OCI-M1 (cell line): Measurements from ENCODE around the gene KCNK3.
A peak's percentile ranks its signal among the peaks of the same experiment; 100 is the strongest.
"Not testable (repeated sequence)": the region's sequence is repeated elsewhere in the genome, so short reads cannot be mapped to it uniquely, and the experiment has no call there.

Source experiments
- DNase-seq: peaks from one replicate; lab custom pipeline; 2025; lab: John Stamatoyannopoulos, UW

KCNK3 gene

DNA sequence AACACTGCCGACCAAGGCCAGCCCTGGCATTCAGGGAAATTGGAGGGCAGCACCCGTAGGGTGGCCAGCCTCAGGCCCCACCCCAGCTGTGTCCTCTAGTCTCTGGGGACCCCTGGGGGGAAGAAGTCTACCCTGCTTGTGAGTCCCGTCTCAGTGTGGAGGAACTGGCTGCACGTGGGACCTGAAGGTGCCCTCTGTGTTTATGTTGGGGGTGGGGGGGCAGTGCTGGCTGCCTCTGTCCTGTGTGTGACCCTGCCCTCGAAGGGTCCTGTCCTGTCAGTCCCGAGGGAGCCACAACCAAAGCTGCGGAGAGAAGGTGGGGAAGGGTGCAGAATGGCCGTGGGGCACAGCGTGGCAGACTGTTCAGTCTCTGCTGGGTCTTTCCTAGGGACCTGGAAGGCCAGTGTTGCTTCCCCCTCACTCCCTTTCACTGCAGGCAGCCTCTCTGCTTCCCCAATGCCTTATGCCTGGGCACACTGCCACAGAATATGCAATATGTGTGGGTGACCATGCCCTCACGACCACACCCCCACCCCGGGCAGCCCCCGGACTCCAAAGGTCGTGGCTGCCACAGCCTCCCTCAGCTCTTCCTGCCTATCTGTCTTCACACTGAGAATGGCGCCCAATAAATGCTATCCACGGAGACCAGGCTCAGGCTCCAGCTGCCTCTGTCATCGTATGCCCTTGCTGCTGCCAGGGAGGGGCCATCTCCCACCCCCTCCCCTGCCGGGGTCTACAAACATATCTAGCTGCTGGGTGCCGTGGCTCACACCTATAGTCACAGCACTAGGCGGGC, 38.2 kb downstream of the KCNK3 start:
- no peak for DNase-seq

DNA sequence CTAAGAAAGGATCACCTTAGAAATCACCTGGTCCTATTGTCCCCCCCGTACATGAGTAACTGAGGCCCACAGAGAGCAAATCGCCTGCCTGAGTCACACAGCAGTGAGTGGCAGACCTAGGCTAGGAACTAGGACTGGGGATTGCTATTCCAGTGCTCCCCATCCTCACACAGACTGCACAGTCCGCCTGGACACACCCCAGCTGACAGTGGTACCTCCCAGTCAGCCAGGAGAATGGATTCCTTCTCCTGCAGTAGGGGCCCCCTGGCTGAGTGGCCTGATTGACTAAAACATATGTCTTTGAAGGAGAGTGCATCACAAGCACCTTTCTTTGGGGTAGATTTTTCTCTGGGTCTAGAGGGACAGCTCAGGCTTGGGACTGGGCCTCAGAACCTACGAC, 39.2 kb downstream of the KCNK3 start:
- no peak for DNase-seq

DNA sequence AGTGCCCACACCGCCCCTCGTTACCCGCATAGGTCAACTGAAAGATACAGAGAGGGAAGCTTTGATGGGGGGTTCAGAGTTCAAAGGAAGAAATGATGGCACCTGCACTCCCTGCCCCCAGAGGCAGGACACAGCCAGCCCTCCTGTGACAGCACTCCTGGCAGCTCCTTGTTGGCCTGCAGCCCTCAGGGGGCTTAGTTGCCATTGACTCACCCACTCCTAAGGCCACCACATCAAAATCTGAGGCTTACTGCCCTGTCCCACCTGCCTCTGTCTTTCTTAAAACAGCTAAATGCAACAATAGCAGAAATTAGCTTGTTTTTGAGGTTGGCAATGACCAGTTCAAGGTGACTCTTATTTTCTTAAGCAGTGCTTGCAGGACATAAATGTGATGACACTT, 39.9 kb downstream of the KCNK3 start:
- DNase-seq, result no peak

DNA sequence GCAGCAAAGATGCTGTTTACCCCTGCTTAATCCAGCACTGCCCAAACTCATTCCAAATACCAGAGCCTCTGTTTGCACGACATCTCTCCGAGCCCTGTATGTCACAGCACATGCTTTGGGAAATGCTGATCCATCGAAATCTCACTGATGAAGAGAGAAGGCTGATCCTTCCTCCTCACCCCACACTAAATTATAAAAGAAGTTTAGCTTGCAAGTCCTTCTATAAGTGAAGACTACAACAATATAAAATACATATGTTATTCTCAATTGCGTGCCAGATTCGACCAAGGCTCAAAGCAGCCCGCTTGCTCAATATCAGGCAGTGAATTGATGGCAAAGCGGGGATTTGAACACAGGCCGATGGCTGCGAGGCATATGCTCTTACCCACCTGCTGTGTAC, 40.9 kb downstream of the KCNK3 start:
- DNase-seq, result no peak

DNA sequence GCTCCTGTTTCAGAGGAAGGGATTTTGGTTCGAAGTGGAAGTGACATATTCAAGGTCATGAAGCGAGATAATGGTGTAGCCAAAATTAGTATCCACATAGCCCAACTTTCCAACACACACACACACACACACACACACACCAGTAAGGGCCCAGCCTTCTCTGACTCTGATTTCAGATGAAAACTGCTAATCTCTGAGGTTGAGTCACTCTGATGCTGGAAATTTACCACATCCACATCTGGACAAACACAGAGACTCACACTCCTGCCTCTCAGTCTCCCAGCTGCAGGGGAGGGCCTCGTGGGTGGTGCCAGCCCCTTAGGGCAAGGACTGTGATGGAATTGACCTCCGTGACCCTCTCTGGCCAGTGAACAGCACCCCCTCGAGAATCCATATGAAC, 42.6 kb downstream of the KCNK3 start:
- DNase-seq, result peak; percentile 38

DNA sequence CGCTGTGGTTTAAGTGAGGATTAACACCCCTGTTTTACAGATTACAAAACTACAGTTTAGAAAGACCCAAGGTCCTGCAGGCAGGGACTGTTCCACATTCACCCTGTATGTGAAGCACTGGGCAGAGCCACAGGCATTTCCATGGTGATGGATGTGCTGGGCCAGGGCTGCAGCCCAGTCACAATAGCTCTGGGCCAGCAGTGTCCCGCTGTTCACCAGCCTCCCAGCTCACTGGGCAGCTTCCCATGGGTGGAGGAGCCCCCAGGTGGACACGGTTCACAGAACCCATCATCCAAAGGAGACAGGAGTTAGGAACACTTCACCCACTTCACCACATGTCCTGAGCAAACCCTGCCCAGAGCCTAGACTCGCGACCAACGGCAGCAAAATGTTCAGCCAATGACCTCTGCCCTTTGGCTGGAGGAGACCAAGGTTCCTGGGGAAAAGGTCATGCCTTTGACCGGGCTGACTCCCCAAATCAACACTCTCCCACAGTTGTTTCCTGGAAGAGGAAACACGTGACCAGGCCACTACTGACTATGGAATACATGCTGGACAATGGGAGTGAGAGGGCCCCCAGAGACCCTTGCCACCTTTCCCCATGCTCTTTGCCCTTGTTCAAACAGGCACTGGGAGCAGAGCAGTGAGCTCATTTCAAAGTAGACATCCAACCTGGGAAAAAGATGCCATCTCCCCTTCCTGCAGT, 43.5 kb downstream of the KCNK3 start:
- DNase-seq, result no peak

DNA sequence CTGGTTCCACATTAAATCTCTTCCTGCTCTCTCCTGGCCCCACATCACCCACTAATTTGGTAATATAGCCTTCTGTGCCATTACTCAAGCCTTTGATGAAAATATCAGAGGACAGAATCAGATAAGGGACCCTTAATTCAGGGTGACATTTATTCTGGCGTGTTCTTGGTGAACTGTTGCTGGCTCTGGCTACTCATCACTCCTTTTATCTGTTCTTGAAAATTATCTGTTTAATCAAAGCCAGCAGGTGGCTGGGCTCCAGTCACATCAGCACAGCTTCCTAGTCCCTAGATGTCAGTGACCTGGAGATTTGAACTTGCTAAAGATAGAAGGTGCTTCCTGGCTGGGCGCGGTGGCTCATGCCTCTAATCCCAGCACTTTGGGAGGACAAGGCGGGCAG, 44.7 kb downstream of the KCNK3 start:
- DNase-seq, result no peak

DNA sequence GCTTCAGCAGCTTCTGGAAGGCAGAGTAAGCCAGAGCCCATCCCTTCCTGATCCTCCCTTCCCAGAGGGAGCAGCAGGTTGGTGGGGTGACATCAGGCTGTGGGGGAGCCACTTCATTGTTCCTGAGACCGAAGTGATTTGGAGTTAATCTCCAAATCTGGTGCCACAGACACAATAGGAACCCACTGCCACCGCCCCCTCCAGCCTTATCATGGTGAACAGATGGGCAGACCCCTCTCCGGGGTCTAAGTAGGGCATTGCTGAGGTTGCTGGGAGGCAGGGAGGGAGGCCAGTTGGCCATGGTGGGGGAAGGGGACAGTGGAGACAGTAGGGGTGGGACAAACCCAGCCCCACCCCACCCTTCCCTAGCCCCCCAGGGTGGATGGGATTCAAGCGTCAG, 46.0 kb downstream of the KCNK3 start:
- peak; percentile 21 for DNase-seq

DNA sequence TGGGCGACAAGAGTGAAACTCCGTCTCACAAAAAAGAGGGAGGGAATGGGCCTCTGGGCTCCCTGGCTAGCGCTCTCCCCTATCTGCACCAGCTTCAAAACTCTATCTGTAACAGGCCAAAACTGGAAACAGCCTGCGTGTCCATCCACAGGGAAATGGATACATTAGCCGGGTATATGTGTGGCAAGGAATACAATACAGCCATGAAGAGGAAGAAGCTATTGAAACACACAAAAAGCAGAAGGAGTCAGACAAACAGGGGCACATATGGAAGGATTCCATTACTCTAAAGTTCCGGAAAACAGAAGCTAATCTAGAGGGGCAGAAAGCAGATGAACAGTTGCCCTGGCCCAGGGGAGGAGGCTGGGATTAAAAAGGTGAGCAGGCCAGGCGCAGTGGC, 47.0 kb downstream of the KCNK3 start:
- DNase-seq, result no peak

DNA sequence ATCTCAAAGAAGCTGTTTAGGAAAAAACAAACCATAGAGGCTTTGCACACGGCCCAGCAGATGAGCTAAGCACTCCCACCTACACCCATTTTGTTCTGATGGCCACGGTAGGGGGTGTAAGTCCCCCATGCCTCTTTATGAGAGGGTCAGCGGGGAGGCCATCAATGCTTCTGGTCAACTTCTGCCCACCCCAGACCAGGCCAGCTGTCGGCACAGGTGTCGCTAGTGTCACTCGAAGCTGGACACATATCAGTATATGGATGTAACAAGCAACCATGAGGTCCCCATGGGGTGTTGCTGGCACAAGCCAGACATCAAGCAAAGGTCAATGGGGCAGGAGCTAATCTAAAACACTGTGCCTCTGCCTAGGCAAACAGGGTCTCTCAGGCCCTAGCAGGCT, 47.8 kb downstream of the KCNK3 start:
- DNase-seq, result no peak

DNA sequence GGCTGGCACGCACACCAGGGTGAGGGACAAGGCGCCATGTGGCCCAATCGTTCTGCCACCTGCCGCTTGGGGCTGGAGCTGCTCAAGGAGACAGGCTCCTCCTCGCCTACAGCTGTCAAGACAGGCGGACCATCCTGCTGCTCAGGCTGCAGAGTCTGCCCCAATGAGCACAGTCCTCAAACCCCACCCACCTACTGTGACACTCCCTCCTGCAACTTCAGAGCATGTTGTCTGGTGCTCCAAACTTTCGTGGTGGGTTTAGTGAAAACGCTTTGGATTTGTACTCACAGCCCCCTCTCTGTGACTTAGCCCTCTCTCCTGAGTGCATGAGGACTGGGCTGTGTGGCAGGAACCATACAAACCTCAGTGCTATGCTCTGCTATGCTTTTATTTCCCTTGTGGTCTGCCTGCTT, 48.4 kb downstream of the KCNK3 start:
- DNase-seq, result peak; percentile 45

DNA sequence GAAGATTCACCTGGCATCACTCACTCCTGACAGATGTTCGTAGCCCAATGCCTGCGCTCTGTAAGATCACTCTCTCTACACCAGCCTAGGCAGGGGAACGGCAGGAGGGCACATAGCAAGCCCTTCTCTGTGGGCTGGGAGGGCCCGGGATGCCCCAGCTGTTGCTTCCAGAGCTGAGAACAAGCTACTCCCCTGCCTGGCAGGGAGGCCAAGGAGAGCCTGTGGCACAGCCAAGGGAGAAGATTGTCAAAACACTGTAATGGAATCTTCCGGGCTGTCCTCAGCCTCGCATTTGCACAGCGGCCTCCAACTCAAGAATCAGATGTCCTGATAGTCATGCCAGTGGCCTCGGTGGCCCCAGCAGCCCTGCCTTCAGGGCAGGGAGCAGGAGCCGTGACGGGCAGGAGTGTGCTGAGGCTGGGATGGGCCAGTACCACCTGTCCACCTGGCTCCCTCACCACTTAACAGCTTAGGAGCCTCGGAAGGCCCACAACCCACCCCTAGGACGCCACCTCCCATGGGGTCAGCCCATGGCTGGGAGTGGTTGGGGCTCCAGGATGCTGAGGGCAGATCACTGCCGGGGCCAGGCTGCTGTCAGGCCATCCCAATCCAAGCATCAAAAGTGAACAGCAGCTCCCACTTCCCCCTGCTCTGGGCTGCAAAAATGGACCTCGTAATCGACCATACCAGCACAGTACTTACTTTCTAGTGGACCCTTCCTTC, 49.7 kb downstream of the KCNK3 start:
- no peak for DNase-seq

DNA sequence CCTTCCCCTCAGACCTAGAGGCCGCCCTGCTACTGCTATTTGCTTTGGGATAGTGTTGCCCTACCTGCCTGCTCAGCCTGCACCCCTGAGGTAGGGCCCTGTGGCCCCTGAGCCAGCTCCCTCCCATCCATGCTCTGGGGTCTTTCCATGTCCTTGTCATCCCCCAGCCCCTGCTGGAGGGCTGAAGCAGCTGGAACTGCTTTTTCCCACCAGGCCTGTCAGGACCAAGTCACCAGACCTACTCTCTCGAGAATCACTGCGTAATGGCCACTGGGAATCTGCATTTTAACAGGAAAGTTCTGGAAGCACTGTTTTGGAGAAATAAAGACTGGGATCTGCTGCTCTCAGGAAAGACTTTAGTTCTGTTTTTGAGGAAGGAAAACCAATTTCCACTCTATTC, 51.3 kb downstream of the KCNK3 start:
- no peak for DNase-seq

DNA sequence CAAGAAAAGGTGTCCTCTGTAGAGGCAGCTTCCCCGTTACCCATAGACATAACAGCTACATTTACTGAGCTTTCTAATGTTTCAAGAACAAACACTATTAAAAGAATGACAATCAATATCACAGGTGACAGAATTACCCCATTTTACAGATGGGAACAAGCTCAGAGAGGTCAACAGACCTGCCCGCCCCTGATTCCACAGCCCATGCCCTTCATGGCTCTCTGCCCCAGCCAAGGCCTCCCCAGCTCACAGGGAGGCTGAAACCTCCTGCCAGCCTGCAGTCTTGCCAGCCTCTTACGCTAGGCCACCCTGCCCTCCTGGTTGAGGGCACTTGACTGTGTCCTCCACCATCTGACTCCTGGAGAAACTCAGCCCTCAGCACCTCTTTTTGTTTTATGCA, 52.4 kb downstream of the KCNK3 start:
- no peak for DNase-seq

DNA sequence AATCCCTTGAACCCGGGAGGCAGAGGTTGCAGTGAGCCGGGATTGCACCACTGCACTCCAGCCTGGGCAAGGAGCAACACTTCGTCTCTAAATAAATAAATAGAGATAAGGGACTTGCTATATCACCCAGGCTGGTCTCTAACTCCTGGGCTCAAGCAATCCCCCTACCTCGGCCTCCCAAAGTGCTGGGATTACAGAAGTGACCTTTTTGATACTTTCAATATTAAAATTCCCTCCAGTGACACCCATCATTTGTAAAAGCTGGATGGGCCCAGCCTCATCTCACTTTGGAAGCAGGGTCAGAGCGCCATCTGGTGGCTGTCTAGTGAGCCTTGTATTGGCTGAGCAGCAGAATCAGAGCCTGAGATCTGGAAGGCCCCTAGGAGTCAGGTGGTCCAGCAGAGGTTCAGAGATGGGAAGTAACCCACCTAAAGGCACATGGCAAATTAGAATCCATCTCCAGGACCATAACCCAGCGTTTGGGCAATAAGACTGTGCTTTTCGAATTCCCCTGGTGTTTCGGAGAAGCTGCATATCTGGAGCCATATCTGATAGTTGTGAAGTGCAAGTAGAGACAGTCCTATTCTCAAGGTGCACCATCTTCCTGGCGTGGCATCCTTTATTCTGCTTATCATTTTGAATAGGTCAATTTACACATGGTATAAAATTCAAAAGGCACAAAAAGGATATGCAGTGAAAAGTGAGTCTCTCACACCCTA, 53.2 kb downstream of the KCNK3 start:
- DNase-seq, result peak; percentile 91

DNA sequence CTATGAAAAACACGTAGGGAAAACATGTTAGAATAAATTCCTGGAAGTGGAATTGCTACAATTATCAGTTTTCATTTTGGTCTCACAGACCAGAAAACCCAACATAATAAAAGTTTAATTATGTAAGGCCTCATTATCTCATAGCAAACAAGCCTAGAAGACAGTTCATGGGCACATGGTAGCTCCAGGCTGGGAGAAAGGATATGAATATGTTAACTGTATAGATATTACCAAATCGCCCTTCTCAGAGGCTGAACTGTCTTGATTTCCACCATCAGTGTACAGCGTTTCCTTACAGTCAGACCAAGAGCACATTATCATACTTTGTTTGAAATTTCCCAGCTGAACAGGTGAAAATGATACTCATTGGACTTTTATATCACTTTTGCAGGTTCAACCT, 54.4 kb downstream of the KCNK3 start:
- no peak for DNase-seq

DNA sequence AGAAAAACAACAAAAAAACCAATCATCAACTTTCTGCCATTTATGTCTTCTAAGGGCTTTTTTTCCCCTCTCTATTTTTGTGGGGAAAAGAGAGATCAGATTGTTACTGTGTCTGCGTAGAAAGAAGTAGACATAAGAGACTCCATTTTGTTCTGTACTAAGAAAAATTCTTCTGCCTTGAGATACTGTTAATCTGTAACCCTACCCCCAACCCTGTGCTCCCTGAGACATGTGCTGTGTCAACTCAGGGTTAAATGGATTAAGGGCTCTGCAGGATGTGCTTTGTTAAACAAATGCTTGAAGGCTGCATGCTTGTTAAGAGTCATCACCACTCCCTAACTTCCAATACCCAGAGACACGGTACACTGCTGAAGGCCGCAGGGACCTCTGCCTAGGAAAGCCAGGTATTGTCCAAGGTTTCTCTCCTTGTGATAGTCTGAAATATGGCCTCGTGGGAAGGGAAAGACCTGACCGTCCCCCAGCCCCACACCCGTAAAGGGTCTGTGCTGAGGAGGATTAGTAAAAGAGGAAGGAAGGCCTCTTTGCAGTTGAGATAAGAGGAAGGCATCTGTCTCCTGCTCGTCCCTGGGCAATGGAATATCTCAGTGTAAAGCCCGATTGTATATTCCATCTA, 57.4 kb downstream of the KCNK3 start:
- peak; percentile 86 for DNase-seq

DNA sequence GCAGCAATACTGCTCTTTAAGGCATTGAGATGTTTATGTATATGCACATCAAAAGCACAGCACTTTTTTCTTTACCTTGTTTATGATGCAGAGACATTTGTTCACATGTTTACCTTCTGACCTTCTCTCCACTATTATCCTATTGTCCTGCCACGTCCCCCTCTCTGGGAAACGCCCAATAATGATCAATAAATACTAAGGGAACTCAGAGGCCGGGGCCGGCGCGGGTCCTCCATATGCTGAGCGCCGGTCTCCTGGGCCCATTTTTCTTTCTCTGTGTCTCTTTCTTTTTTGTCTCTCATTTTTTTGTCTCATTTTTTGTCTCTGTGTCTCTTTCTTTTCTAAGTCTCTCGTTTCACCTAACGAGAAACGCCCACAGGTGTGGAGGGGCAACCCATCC, 57.9 kb downstream of the KCNK3 start:
- not testable (repeated sequence) for DNase-seq

DNA sequence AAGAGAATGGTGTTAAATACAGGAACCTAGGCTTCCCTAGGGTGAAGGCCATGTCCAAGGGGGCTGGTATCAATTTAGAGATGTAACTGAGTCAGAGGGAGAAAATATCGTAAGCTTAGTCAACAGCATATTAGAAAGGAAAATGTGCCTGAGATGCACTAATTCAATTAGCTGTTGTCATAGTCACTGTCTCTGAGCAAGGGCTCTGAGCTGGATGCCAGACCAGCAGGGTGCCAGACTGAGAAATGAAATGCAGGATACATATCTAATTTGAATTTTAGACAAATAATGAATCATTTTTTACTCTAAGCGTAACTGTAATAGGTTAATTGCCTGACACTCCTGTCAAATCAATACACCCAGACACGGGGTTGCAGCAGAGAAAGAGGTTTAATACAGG, 60.1 kb downstream of the KCNK3 start:
- no peak for DNase-seq

DNA sequence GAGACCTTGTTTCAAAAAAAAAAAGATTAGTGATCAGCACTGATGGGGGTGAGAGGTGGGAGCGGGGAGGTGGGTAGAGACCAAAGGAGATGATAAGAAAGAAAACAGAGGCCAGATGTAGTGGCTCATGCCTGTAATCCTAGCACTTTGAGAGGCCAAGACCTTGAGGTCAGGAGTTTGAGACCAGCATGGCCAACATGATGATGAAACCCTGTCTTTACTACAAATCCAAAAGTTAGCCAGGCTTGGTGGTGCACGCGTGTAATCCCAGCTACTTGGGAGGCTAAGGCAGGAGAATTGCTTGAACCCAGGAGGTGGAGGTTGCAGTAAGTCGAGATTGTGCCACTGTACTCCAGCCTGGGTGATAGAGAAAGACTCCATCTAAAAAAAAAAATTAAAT, 62.0 kb downstream of the KCNK3 start:
- DNase-seq, result no peak

DNA sequence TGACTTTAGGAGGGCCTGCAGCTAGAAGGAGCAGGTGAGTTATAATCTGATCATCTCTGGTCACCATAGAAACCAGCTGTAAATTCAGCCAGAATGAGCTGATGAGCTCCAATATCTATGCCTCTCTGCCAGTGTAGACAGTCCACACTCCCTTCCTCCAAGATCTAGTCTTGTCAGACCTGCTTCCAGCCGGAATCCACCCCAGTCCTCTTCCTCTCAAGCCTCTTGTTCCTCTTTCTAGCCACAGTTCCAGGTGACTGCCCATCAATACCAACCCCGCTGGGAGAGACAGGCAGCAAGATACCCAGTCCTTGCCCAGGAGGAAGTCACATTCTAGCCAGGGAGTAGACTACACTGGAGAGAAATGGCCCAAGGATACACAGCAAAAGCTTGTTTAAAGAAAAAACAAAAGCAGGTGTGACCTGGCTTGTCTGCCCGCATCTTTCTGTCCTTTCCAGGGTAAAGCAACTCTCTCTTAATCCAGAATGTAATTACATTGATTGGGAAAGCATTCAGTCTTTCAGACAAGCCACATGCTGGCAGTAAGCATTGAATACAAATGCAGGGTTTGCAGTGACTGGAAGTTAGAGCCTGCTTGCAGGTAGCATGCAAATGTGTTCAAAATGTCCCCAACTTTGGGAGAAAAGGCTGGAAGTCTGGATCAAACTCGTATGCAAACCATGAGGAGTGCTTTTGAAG, 62.6 kb downstream of the KCNK3 start:
- peak; percentile 37 for DNase-seq
